HG03521 (cell line): ENCODE data around the gene OPN1SW.

Source experiments
- ATAC-seq: cut with Tn5 transposase; IDR thresholded peaks from one replicate; pipeline ENCODE4 v1.9.1; 2021; ENCODE audit warnings: mild to moderate bottlenecking, moderate library complexity; ENCODE audit not compliant: unreplicated experiment

Gene OPN1SW

GRCh38 chr7:128759242-128759641 lies 16.4 kb downstream of the OPN1SW start:
- ATAC-seq, result no peak

GRCh38 chr7:128758553-128758952 lies 17.0 kb downstream of the OPN1SW start:
- ATAC-seq, result no peak

GRCh38 chr7:128757203-128757602 lies 18.4 kb downstream of the OPN1SW start:
- no peak for ATAC-seq

GRCh38 chr7:128755819-128756476 lies 19.6 kb downstream of the OPN1SW start:
- ATAC-seq, result no peak

GRCh38 chr7:128755075-128755818 lies 20.3 kb downstream of the OPN1SW start:
- ATAC-seq, result no peak

- ATAC-seq, result no peak
These were observed 23.3 kb downstream of the OPN1SW start for GRCh38 chr7:128752251-128752650.

GRCh38 chr7:128747327-128748079 lies 28.1 kb downstream of the OPN1SW start:
- ATAC-seq, result no peak

- no peak for ATAC-seq
These were observed 29.9 kb downstream of the OPN1SW start for GRCh38 chr7:128745706-128746105.

GRCh38 chr7:128744366-128744905 lies 31.2 kb downstream of the OPN1SW start:
- no peak for ATAC-seq

GRCh38 chr7:128743112-128743772 lies 32.4 kb downstream of the OPN1SW start:
- no peak for ATAC-seq

- no peak for ATAC-seq
These were observed 33.4 kb downstream of the OPN1SW start for GRCh38 chr7:128742206-128742605.

- ATAC-seq, result no peak
These were observed 34.1 kb downstream of the OPN1SW start for GRCh38 chr7:128741491-128741890.

GRCh38 chr7:128740996-128741395 lies 34.6 kb downstream of the OPN1SW start:
- ATAC-seq, result no peak

GRCh38 chr7:128739990-128740682 lies 35.5 kb downstream of the OPN1SW start:
- ATAC-seq, result no peak

- peak; percentile 98 for ATAC-seq
These were observed 36.3 kb downstream of the OPN1SW start, which contains the start of gene CALU for GRCh38 chr7:128739048-128739962. Gene CALU, plus strand, starts transcription at chr7:128739359. Its CDS starts 9,225 bp downstream, at chr7:128748584.

- no peak for ATAC-seq
These were observed 37.0 kb downstream of the OPN1SW start for GRCh38 chr7:128738570-128739047.

- no peak for ATAC-seq
These were observed 37.7 kb downstream of the OPN1SW start for GRCh38 chr7:128737867-128738385.

- ATAC-seq, result no peak
These were observed 38.2 kb downstream of the OPN1SW start for GRCh38 chr7:128737441-128737840.

GRCh38 chr7:128735436-128735835 lies 40.2 kb downstream of the OPN1SW start:
- no peak for ATAC-seq
